GM18499 (cell line): Measurements from ENCODE around the gene MRPL38.

Source experiments
- ATAC-seq: cut with Tn5 transposase; IDR thresholded peaks from one replicate; pipeline ENCODE4 v1.9.1; 2021; ENCODE audit warnings: moderate number of reproducible peaks; ENCODE audit not compliant: insufficient read depth, unreplicated experiment

MRPL38 gene

DNA sequence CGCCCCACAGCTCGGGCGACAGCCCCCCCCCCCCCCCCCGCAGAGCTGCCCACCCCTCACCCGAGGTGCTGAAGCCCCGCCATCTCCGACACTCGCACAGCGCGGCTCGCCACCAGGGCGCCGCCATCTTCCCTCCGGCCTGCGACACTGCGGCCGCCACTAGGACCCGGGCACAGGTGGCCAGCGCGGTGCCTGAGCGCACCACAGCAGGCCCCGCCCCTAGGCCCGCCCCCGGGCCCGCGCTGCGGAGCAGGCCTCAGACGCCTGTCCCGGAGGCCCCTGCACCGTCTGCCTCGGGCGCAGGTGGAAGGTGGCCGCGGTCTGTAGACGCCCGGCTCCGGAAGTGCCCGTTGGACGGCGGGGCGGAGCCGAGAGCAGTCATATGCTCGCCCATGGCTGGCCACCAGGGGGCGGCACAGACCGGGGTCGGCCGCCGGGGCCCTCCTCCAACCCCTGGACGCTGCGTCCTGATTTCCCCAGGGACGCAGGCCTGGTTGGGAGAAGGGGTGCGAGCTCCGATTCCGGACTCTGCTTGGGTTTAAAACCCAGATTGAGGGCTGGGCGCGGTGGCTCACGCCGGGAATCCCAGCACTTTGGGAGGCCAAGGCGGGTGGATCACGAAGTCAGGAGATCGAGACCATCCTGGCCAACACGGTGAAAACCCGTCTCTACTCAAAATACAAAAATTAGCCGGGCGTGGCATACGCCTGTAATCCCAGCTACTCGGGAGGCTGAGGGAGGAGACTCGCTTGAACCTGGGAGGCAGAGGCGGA lies at the start of gene MRPL38:
MRPL38 (minus strand) TSS at position 136 of the 773 bp plus-strand sequence; CDS start at position 127, 9 bp downstream.
- peak; percentile 62 for ATAC-seq

DNA sequence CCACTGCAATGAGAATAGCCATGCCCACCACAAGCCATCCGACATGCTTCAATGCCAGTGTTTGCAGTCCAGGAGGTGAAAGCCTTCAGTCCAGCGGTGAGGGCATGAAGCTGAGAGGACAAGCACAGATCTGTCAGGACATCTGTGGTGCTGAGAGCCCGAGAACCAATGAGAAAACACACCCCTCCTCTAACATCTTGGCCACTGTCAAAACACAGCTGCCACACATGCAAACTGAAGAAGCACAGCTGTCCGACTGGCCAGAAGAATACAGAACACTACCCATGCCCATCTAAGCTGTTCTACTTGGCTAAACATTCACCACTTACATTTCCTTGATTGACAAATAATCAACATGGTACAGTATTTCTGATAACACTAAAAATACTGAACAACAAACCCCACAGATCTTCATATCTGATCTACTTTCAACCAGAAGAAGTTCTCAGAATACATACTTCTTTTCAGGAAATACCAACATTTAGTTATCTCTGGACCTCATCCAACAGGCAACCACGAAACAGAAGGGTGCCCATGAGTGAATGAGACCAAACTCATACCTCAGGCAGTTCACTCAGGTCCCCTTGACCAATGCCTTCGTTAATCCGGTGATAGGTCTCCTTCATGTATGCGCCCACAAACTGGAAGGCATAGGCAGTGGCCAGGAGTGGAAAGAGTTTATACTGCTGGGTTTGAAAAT lies 46.3 kb upstream of the MRPL38 start:
- no peak for ATAC-seq

DNA sequence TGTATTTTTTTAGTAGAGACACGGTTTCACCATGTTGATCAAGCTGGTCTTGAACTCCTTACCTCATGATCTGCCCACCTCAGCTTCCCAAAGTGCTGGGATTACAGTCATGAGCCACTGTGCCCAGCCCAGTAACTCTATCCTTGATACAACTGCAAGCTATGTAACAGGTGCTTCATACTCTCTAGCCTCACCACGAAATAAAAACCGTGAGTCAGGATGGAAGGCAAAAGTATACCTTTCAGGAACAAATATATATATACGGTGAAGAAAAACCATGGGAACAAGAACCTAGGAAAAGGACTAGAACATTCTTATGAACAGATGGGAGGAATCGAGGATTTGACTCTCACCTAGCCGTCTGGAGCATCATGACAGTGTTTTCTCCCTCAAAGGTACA lies 45.7 kb upstream of the MRPL38 start:
- ATAC-seq = no peak

DNA sequence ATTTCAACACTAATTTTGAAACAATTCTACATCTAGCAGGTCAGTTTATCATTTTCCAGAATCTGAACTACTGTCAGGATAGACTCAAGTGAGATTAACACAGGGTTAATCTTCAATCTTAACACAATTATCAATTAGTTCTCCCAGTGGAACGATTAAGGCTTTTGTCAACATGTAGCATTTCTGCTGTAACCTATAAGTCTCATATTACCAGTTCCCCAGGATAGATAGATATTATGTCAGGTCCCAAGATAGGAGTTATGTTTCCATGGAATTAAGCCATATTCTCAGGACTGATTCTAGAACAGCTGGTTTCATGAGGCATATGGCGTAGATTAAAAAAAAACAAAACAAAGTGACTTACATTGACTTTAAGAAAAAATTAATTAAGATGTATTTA lies 40.5 kb upstream of the MRPL38 start:
- no peak for ATAC-seq

DNA sequence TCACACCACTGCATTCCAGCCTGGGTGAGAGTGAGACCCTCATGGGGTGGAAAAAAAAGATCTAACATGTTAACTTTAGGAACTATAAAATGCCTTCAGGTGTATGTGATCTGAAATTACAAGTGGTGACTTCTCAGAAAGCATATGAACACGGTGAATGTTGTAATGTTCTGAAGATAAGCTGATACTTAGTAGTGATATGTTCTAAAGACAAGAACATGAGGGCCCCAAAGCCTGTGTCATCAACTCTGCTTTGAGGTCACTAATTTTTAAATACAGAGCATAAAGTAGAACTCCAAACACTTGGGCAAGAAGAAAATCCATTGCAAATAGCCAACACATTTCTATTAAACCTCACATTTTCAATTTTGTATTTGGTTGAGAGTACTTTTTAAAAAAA lies 38.8 kb upstream of the MRPL38 start:
- ATAC-seq = no peak

DNA sequence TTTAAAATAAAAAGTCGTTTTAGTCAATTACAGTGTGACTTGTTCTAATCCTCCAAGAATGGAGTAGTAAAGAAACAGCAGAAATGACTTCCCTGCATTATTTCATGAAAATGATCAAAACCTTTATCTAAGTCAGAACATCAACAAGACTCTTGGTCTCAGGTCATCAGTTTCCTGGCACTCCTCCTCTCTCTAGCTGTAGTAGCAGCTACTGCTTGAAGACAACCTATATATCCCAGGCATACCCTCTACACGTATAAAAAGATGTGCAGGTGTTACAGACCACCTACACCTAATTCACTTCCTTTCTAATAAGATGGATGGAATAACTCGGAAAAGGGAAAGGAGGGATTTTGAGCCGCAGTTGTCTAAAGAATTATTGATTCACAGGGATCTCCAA lies 37.8 kb upstream of the MRPL38 start:
- no peak for ATAC-seq

DNA sequence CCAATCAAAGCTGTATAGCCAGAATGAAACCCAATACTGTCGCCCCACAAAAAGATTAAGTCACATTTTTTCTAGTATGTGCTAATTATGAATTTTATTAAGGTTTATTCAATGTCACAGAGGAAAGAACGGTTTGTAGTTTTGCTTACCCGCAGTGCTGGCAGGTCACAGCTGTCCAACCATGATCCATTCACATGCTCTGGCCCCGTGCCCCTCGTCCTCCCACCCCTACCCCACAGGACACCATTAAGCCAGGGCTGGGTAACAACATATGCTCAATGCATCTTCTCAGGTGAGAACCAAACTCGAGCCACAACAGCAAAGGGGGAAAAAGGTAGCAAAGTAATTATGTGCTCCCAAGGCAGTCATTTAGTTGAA lies 36.7 kb upstream of the MRPL38 start:
- ATAC-seq = no peak

DNA sequence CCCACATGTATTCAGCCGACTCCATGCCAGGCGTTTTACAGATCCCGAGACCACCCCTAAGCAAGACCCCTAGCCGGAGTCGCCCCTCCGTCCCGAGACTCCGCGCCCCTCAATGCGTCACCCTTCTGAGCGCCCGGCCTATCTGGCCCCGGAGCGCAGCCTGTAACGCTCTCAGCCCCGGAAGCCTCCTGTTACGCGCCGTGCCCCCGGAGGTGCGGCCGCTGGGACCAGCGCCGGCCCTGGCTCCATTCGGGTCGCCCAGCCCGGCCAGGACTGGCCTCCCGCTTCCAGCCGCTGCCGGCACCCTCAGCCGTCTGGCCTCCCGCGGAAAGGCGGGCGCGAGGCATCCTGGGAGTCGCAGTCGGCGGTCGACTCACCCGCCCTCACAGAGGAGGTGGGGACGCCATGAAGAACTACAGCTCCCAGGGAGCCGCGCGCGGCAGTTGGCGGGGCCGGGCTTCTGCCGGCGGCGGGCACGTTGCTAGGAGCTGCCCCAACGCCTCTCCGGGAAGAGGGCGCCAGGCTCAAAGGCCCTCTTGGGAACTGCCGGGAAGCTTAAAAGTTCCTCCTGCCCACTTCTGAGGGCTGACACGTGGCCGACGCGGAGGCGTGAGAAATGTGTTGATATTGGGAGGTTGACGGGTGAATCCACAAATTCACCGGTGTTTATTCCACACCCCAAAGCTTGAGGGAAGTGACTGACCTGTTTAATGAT lies 36.2 kb upstream of the MRPL38 start, which contains the start of gene FBF1:
FBF1 (minus strand) TSS at position 316 of the 715 bp plus-strand sequence. CDS start 2,893 bp downstream, outside the sequence.
- peak; percentile 49 for ATAC-seq

DNA sequence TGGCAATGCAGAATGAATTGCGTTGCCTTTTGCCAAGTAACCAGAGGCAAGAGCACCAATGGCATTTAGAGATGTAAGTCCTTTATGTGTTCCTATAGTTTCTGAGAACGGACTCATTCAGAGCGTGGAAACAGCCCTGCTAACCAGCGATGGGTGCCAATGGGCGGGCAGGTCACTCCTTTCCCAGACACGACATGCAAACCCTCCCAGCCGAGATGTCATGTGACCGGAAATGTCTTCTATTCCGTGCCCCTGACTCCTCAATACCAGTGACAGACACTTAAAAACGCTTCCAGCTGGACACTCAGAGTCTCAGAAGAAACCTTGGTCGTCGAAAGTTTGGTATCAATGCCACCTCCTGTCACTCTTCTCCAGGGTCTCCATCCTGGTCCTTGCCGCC lies 33.0 kb upstream of the MRPL38 start:
- ATAC-seq = no peak

DNA sequence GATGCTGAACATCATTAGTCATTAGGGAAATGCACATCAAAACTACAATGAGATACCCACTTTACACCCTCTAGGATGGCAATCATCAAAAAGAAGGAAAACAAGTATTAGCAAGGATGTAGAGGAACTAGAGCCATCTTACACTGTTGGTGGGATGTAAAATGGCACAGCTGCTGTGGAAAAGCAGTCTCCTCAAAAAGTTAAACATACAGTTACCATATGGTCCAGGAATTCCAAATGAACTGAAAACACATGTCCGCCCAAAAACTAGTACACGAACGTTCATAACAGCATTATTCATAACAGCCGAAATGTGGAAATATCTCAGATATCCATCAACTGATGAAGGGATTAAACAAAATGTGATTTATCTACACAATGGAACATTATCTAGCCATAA lies 29.1 kb upstream of the MRPL38 start:
- no peak for ATAC-seq

DNA sequence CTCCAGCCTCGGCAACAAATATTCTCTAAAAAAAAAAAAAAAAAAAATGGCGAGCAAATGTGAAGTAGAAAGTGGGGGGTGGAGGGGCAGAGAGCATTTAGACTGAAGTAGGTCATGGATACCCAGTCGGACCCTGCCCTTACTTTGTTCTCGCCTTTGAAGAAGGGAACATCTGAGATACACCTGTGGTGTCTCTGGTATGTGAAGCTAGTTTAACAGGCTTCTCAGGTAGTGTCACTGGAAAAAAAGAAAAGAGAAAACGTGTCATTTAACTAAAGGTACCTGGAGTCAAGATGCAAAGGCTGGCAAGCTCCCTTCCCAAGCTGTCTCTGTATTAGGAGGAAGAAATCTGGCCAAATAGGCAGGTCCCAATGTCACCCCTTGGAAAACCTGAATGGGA lies 28.2 kb upstream of the MRPL38 start:
- ATAC-seq = no peak

DNA sequence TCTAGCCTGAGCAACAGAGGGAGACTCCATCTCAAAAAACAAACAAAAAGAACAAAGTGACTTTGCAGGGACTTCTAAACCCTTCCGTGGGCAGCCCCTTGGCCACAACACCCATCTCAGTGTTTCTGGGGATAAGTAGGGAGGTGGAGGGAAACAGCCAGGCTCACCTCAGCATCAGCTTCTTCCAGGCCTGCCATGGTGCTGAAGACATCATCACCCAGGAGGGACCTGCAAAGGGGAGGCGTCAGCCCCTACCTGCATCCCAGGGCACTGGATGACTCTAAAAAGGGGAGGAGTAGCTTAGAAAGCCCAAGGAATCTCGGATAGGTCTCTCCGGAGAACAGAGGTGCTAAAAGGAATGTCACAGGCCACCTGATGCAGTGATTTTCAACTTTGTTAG lies 26.4 kb upstream of the MRPL38 start:
- ATAC-seq = no peak

DNA sequence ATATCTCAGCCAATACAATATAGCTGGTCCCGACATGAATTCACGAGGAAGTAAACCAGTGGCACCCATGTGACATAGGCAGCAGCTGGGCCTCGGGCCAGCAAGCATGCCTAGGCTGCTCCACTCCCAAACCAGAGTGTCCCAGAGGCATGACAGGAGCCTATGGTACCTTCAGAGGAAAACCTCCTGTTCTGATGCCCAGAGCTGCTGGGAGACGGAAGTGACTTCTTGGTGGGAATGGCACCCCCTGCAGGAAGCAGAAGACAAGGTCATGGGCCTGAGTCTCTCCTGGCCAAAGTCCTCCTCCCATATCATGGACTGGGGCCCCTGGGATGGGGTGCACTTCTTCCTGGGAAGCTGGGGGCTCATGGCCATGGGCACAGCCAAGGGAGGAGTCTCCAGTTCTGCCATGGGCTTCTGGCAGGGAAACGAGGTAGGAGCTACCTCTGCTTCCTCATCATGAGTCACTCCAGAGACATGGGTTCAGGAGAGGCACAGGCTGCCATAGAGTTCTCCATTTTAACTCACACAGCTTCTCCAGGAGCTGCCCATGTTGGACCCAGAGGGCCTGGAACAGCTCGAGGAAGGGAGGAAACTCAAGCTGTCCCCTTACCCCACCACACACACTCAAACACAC lies 22.7 kb upstream of the MRPL38 start:
- ATAC-seq = no peak

DNA sequence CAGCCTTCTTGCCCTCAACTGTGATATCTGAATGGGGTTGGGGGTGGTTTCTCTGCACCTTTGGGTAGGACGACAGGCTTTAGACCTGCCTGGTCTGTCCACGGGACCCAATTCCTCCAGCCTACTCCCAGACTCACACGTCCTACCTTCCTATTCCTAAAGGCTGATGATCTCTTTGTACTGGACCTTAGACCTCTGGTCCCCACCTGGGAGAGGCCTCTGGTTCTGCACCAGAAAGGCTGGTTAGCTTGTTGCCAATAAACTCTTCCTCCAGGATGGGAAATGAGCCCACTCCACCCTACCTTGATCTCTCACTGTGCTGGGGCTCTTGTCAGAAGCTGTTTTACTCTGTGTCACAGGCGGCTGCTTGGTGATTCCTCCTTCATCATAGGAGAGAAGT lies 21.8 kb upstream of the MRPL38 start:
- ATAC-seq = no peak

DNA sequence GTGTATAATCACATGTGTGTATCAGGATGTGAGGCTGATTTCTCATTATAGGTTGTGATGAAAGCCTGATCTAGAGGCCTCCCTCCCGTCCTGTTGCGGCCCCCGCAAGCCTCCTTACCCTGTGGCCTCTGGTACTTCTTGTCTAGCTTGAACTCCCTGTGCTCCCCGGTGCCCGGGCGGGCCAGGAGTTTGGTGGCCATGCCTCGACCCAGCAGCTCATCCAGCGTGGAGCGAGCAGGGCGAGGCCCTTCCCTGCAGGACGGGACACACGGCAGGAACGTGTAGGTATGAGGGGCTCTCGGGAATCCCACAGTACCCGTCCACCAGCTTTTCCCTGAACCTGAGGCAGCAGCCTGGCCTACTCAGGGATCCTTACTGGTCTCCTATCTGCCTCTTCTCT lies 21.2 kb upstream of the MRPL38 start:
- no peak for ATAC-seq

DNA sequence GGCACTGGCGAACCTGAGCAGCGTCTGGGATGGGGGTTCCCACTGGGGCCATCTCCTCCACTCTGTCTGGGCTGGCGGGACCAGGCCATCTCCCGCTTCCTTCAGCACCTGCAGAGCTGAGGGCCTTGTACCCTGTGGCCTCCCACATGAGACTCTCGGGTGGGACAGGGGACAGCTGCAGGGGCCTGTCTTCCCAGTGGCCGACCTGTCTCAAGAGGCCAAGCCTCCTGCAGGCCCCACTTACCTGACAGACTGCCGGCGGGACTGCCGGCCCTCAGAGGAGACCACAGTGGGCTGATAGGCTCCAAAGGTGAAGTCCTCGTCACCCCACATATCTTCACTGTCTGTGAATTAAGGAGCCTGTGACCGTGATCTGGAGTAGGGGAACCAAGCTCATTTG lies 20.4 kb upstream of the MRPL38 start:
- no peak for ATAC-seq

DNA sequence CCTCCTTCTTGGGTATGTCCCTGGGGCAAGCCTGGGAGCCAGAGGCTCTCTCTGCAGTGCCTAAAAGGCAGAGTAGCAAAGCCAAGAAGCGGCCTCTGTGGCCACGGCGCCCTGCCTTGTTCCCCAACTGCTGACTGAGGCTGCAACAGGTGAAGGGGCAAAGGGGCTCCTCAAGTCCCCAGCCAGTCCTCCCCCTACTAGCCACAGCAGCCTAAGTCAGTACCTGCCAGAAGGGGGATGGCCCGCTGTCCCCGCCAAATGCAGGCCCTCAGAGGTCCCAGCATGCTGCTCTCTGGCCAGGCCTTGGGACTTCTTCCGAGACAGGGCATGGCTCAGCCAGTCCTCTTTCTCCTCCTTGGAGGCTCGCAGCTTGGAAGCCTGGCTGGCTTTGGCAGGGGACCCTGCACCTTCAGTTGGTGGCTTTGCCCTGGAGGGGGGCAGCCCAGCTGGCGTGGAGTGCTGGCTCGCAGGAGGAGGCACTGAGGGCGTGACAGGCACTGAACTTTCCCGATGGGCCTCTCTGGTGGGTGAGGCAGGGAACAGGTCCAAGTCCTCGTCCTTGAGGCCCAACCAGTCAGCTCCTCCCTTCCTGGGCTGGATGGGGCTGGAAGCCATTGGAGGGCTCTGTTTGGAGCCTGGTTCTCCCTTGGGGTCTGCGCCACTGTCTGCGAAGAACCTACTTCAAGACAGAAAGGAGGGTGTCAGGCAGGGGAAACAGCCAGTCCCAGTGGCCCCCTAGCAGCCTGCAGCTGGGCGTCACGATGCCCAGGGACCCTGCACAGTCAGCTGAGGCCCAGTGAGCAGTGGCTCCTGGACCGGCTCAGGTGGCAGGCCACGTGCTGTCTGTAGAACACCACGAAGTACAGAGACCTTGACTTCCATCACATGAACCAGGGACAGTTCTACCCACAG lies 18.5 kb upstream of the MRPL38 start:
- no peak for ATAC-seq

DNA sequence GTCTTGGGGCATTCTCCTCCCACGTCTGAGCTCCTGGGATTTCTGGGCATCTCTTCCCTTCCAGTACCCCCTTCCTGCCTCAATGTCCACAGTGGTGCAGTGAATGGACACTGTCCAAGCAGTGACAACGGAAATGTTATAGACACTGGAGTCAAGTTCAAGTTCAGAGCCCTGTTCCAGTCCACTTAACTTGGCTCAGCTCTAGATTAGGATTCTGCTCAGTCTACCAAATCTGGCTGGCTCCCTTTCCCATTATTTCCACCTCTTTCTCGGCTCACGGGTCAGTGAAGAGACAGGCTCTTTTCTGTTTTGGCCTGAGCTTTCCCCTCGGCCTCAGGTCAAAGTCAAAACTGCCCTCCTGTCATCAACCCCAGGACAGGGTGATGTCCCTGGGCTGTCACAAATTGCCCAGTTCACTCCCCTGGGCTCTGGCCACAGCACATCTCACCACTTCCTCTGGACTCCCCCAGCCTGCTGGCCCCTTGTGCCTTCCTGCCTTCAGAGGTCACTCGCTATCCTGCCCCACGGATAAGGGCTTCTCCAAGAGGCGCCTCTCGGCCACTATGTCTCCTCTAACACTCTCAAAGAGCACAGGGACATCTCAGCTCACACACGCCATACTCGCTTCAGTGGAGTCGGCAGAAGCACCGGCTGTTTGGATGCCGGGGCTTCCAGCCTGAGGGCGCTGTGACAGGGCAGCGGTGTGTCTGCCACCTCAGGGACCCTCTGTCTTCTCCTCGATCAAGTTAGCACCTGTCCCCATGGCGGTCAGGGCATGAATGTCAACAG lies 17.7 kb upstream of the MRPL38 start:
- ATAC-seq = no peak

DNA sequence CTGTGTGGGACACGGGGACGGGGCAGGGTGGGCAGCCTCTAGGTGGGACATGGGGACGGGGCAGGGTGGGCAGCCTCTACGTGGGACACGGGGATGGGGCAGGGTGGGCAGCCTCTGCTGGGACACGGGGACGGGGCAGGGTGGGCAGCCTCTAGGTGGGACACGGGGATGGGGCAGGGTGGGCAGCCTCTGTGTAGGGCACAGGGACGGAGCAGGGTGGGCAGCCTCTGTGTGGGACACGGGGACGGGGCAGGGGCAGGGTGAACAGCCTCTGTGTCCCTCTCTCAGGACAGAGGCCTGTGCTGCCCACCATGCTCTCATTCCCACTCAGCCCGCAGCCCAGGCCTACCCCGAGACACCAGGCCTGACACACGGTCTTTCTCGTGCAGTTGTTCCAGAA lies 16.9 kb upstream of the MRPL38 start:
- ATAC-seq = no peak
